DOHH2 (cell line): ENCODE measurements around the gene DNA2.

Experiments used
- H3F3A ChIP-seq: fragments of 200-600 bp; sonication (generic), shearing (Covaris generic); 2 replicates; pipeline ENCODE4 v1.6.0; 2016; ENCODE audit warnings: antibody characterized with exemption, mild to moderate bottlenecking; ENCODE audit not compliant: control insufficient read depth, insufficient read depth
- H3K27ac ChIP-seq: fragments of 200-600 bp; sonication (generic); 2 replicates; pipeline ENCODE4 v1.5.1; 2014; ENCODE audit warnings: low read depth, mild to moderate bottlenecking, low read length, moderate library complexity
- H3K27me3 ChIP-seq: fragments of 200-600 bp; sonication (generic); 2 replicates; pipeline ENCODE4 v1.6.1; 2014; ENCODE audit warnings: mild to moderate bottlenecking, low read length, mixed read lengths; ENCODE audit not compliant: control insufficient read depth
- H3K36me3 ChIP-seq: fragments of 200-600 bp; sonication (generic); 2 replicates; pipeline ENCODE4 v1.6.1; 2014; ENCODE audit warnings: mild to moderate bottlenecking, low read length, moderate library complexity, mixed read lengths; ENCODE audit not compliant: control insufficient read depth
- H3K4me1 ChIP-seq: fragments of 200-600 bp; sonication (generic); 2 replicates; pipeline ENCODE4 v1.6.1; 2014; ENCODE audit warnings: mild to moderate bottlenecking, low read length, mixed read lengths; ENCODE audit not compliant: control insufficient read depth
- H3K4me2 ChIP-seq: fragments of 200-600 bp; sonication (generic); 2 replicates; pipeline ENCODE4 v1.6.0; 2014; ENCODE audit warnings: mild to moderate bottlenecking, low read length, moderate library complexity
- H3K4me3 ChIP-seq: fragments of 200-600 bp; sonication (generic); 2 replicates; pipeline ENCODE4 v1.5.1; 2014; ENCODE audit warnings: mild to moderate bottlenecking, low read length, mixed read lengths
- H3K79me2 ChIP-seq: fragments of 200-600 bp; sonication (generic); 2 replicates; pipeline ENCODE4 v1.6.1; 2014; ENCODE audit warnings: mild to moderate bottlenecking, low read length, mixed read lengths; ENCODE audit not compliant: control insufficient read depth
- H3K9me2 ChIP-seq: fragments of 200-600 bp; sonication (generic); replicated peaks from 2 replicates; pipeline ENCODE4 v1.6.1; 2014; ENCODE audit warnings: mild to moderate bottlenecking, low read length, mixed read lengths; ENCODE audit not compliant: control insufficient read depth
- H3K9me3 ChIP-seq: fragments of 200-600 bp; sonication (generic); 2 replicates; pipeline ENCODE4 v1.6.1; 2014; ENCODE audit warnings: antibody characterized with exemption, low read length, mixed read lengths; ENCODE audit not compliant: control insufficient read depth, insufficient read depth
- H4K20me1 ChIP-seq: fragments of 200-600 bp; sonication (generic); 2 replicates; pipeline ENCODE4 v1.6.0; 2014; ENCODE audit warnings: low read depth, mild to moderate bottlenecking, antibody characterized with exemption, low read length, moderate library complexity; ENCODE audit not compliant: control insufficient read depth, insufficient read depth
- EZH2phosphoT487 ChIP-seq: fragments of 200-600 bp; sonication (generic); IDR thresholded peaks from 2 replicates; pipeline ENCODE4 v1.6.1; 2017; ENCODE audit warnings: borderline replicate concordance, mild to moderate bottlenecking, antibody characterized with exemption, low read length, moderate library complexity, mixed read lengths
- TF ChIP-seq, protein P1 (sequence below): fragments of 200-600 bp; sonication (generic); IDR thresholded peaks from one replicate; pipeline ENCODE4 v1.5.1; 2014; ENCODE audit warnings: antibody characterized with exemption, mild to moderate bottlenecking, low read depth, low read length; ENCODE audit not compliant: poor library complexity, severe bottlenecking

Gene DNA2

DNA sequence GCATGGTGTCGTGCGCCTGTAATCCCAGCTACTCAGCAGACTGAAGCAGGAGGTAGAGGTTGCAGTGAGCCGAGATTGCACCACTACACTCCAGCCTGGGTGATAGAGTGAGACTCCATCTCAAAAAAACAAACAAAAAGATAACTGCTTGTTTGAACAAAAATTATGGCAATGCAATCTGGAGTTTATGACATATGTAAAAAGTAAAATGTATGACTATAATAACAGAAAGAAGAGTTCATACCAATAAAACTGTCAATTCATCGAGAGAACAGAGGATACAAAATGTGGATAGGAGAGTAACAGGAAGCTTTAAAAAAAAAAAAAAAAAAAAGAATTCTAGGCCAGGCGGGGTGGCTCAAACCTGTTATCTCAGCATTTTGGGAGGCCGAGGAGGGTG lies 36.3 kb upstream of the DNA2 start:
- Histone ChIP-seq H3K79me2 (no peaks in the 10 kb centered on the region), H4K20me1 (no peaks in the 10 kb centered on the region), H3K4me2 (no peak overlapping the region), H3K27me3 (no peaks in the 10 kb centered on the region), H3K9me2 (no peaks in the 10 kb centered on the region), H3K27ac (no peak overlapping the region), H3K4me3 (no peak overlapping the region), H3K9me3 (no peaks in the 10 kb centered on the region), H3F3A (0 out of 2 replicates have a peak, but pooled peaks cover 3% of the 10 kb centered on the region), H3K4me1 (no peaks in the 10 kb centered on the region), H3K36me3 (no peaks in the 10 kb centered on the region; the same call in 1 of the 2 replicates)
- TF ChIP-seq EZH2phosphoT487 = no peak
- TF ChIP-seq, protein P1, sequence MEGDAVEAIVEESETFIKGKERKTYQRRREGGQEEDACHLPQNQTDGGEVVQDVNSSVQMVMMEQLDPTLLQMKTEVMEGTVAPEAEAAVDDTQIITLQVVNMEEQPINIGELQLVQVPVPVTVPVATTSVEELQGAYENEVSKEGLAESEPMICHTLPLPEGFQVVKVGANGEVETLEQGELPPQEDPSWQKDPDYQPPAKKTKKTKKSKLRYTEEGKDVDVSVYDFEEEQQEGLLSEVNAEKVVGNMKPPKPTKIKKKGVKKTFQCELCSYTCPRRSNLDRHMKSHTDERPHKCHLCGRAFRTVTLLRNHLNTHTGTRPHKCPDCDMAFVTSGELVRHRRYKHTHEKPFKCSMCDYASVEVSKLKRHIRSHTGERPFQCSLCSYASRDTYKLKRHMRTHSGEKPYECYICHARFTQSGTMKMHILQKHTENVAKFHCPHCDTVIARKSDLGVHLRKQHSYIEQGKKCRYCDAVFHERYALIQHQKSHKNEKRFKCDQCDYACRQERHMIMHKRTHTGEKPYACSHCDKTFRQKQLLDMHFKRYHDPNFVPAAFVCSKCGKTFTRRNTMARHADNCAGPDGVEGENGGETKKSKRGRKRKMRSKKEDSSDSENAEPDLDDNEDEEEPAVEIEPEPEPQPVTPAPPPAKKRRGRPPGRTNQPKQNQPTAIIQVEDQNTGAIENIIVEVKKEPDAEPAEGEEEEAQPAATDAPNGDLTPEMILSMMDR = no peak

DNA sequence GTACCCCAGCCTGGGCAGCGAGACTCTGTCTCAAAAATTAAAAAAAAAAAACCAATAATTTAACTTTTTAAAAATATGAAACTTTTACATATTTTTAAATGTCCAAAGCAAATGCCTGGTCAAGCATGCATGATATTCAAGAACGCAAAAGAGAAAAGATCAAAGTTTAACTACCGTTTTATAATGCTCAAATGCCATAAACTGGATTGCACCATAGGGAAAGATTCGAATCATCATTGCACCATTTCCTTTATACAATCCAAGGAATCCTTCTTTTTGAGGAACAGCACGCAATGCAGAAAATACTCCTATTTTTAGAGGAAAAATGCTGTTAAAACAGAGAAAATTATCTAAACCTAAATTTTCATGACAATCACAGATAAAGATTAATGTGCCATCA lies 34.6 kb upstream of the DNA2 start:
- Histone ChIP-seq H3F3A (peaks cover 7% of the 10 kb centered on the region; the same call in 1 of the 2 replicates), H3K9me2 (no peaks in the 10 kb centered on the region), H3K4me2 (no peak overlapping the region), H3K4me1 (no peaks in the 10 kb centered on the region), H3K4me3 (no peak overlapping the region), H3K27me3 (no peaks in the 10 kb centered on the region), H4K20me1 (no peaks in the 10 kb centered on the region), H3K9me3 (no peaks in the 10 kb centered on the region), H3K27ac (no peak overlapping the region), H3K36me3 (no peaks in the 10 kb centered on the region; the same call in 1 of the 2 replicates), H3K79me2 (no peaks in the 10 kb centered on the region)
- TF ChIP-seq EZH2phosphoT487 = no peak
- TF ChIP-seq, protein P1 = no peak

GRCh38 chr10:68502846-68503245 lies 31.1 kb upstream of the DNA2 start:
- Histone ChIP-seq H3K4me2 (no peak overlapping the region), H3K27me3 (no peaks in the 10 kb centered on the region), H3K9me3 (no peaks in the 10 kb centered on the region), H3K36me3 (peaks cover 12% of the 10 kb centered on the region), H3K9me2 (no peaks in the 10 kb centered on the region), H3K4me3 (no peak overlapping the region), H3K4me1 (no peaks in the 10 kb centered on the region), H3K27ac (no peak overlapping the region), H3F3A (peaks cover 7% of the 10 kb centered on the region; the same call in 1 of the 2 replicates), H4K20me1 (no peaks in the 10 kb centered on the region), H3K79me2 (no peaks in the 10 kb centered on the region)
- TF ChIP-seq, protein P1 = no peak
- TF ChIP-seq EZH2phosphoT487 = no peak

DNA sequence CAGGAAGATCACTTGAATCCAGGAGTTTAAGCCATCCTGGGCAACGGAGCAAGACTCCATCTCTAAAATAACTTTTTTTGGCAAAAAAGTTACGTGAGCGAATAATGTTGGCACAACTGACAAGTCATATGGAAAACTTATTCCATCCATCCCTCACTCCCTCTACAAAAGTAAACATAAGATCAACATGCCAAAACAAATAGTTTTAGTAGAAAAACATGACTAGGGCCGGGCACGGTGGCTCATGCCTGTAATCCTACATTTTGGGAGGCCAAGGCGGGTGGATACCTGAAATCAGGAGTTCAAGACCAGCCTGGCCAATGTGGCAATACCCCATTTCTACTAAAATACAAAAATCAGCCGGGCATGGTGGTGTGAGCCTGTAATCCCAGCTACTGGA lies 29.9 kb upstream of the DNA2 start:
- H3K9me3 ChIP-seq = no peaks in the 10 kb centered on the region
- H3K9me2 ChIP-seq = no peaks in the 10 kb centered on the region
- H4K20me1 ChIP-seq = no peaks in the 10 kb centered on the region
- peaks cover 12% of the 10 kb centered on the region for H3K36me3 ChIP-seq
- H3K4me3 ChIP-seq = no peak overlapping the region
- no peaks in the 10 kb centered on the region for H3K4me1 ChIP-seq
- H3K27me3 ChIP-seq = no peaks in the 10 kb centered on the region
- H3F3A ChIP-seq = peaks cover 7% of the 10 kb centered on the region; the same call in 1 of the 2 replicates
- no peak overlapping the region for H3K4me2 ChIP-seq
- H3K79me2 ChIP-seq = no peaks in the 10 kb centered on the region
- H3K27ac ChIP-seq = no peak overlapping the region
- TF ChIP-seq EZH2phosphoT487 = no peak
- TF ChIP-seq, protein P1 = no peak
